GM12878 (cell line): Measurements from ENCODE around the gene PI4KB. TPM values are rescaled to one million over a fixed set of nuclear protein-coding genes. Genes with fewer than 3 reads are reported as not detected.

ENCODE experiments used
- ATAC-seq: fragments of 200-7000 bp; cut with Tn5 transposase; 3 replicates; pipeline ENCODE4 v1.9.1; 2020; ENCODE audit warnings: mild to moderate bottlenecking, moderate library complexity
- BruUV-seq: library from RNA; stranded (reverse); fragments of 400-500 nt; replicated peaks from 2 replicates; lab custom pipeline; 2021; lab: Mats Ljungman, UMichigan
- CTCF ChIA-PET: fragments of 300-600 bp; sonication (Branson Sonifier 250); formaldehyde crosslinking; extraction: SDS; loops from one replicate; lab custom pipeline; 2021; ENCODE audit warnings: inconsistent platforms; lab: Yijun Ruan, JAX
- POLR2A ChIA-PET: fragments of 350-600 bp; formaldehyde crosslinking; extraction: SDS; loops from one replicate; lab custom pipeline; 2021; ENCODE audit warnings: inconsistent platforms; lab: Charles Lee
- RAD21 ChIA-PET: fragments of 300-600 bp; sonication (Branson Sonifier 250); formaldehyde crosslinking; loops from one replicate; lab custom pipeline; 2023; ENCODE audit warnings: antibody characterized with exemption; ENCODE audit not compliant: unreplicated experiment; lab: Charles Lee
- SMC1A ChIA-PET: fragments of 300-600 bp; sonication (Branson Sonifier 250); formaldehyde crosslinking; loops from one replicate; lab custom pipeline; 2023; ENCODE audit not compliant: unreplicated experiment, uncharacterized antibody; lab: Charles Lee
- DNase-seq: peaks from one replicate; pipeline ENCODE4 v3.0.0-alpha.2; 2011; ENCODE audit warnings: low read depth, low spot score
- FAIRE-seq: peaks from 3 replicates; lab custom pipeline; 2011; peaks lifted over from hg19 to GRCh38; lab: Jason Lieb, UNC
- H2AFZ ChIP-seq: 2 replicates; pipeline ENCODE4 v1.6.0; 2011; ENCODE audit warnings: low read depth, low read length, control low read depth; ENCODE audit not compliant: control insufficient read depth
- H3K27ac ChIP-seq: 2 replicates; pipeline ENCODE4 v1.5.1; 2011; ENCODE audit warnings: control low read depth; ENCODE audit not compliant: control insufficient read depth, insufficient read depth
- H3K27me3 ChIP-seq, 2 experiments: replicated peaks in 1 of 2; 2 replicates each; pipeline versions ENCODE4 v1.6.0 to v1.6.1; 2011; ENCODE audit warnings: low read length in 1 of 2; ENCODE audit not compliant: control insufficient read depth in 2 of 2, insufficient read depth in 2 of 2
- H3K36me3 ChIP-seq, 2 experiments: 2 replicates each; pipeline ENCODE4 v1.5.1; 2011; ENCODE audit warnings: low read length in 1 of 2; ENCODE audit not compliant: control insufficient read depth in 2 of 2, insufficient read depth in 2 of 2
- H3K4me1 ChIP-seq: 2 replicates; pipeline ENCODE4 v1.6.1; 2011; ENCODE audit warnings: mild to moderate bottlenecking, low read length, moderate library complexity, mixed read lengths; ENCODE audit not compliant: control insufficient read depth, insufficient read depth
- H3K4me2 ChIP-seq: 2 replicates; pipeline ENCODE4 v1.6.0; 2011; ENCODE audit warnings: control low read depth; ENCODE audit not compliant: control insufficient read depth, insufficient read depth
- H3K4me3 ChIP-seq: fragments of 200-600 bp; sonication (generic); 2 replicates; pipeline ENCODE4 v1.5.1; 2016
- H3K79me2 ChIP-seq: 2 replicates; pipeline ENCODE4 v1.6.0; 2011; ENCODE audit warnings: low read length; ENCODE audit not compliant: control insufficient read depth, insufficient read depth
- H3K9ac ChIP-seq: 2 replicates; pipeline ENCODE4 v1.8.0; 2011; ENCODE audit warnings: low read length, control low read depth, mixed read lengths; ENCODE audit not compliant: control insufficient read depth, insufficient read depth
- H3K9me3 ChIP-seq: replicated peaks from 3 replicates; pipeline ENCODE4 v1.5.1; 2011; ENCODE audit warnings: mild to moderate bottlenecking, low read length; ENCODE audit not compliant: control insufficient read depth, insufficient read depth
- H4K20me1 ChIP-seq: 2 replicates; pipeline ENCODE4 v1.6.0; 2011; ENCODE audit not compliant: control insufficient read depth, insufficient read depth
- ASH2L ChIP-seq: fragments of 300-600, 200-600 bp; sonication (generic); IDR thresholded peaks from 2 replicates; pipeline ENCODE4 v1.6.1; 2017; ENCODE audit warnings: low read depth, mild to moderate bottlenecking, borderline replicate concordance
- CBX3 ChIP-seq: fragments of 200-600 bp; sonication (generic); IDR thresholded peaks from 2 replicates; pipeline ENCODE4 v1.6.1; 2016; ENCODE audit warnings: low read depth, borderline replicate concordance
- CEBPZ ChIP-seq: fragments of 150-350 bp; IDR thresholded peaks from 2 replicates; pipeline ENCODE4 v1.6.1; 2016; ENCODE audit warnings: low read depth, low read length
- E2F8 ChIP-seq: fragments of 450-650 bp; IDR thresholded peaks from 2 replicates; pipeline ENCODE4 v1.6.1; 2018; ENCODE audit warnings: mild to moderate bottlenecking, low read depth, moderate library complexity; ENCODE audit not compliant: partially characterized antibody
- EGR1 ChIP-seq, 2 experiments: IDR thresholded peaks; 1 replicate in 1 of 2; 2 replicates in 1 of 2; pipeline ENCODE4 v1.6.1; 2011 to 2012; ENCODE audit warnings: low read depth in 2 of 2, low read length in 2 of 2, borderline replicate concordance in 1 of 2, mild to moderate bottlenecking in 1 of 2, moderate library complexity in 1 of 2
- ETV6 ChIP-seq, 2 experiments: fragments of 450-650 bp in 1 of 2; IDR thresholded peaks in 1 of 2; conservative IDR thresholded peaks in 1 of 2; 2 replicates each; pipeline ENCODE4 v1.6.1; 2014; ENCODE audit warnings: antibody characterized with exemption in 1 of 2, borderline replicate concordance in 1 of 2, low read depth in 1 of 2, mild to moderate bottlenecking in 1 of 2, moderate library complexity in 1 of 2
- HDAC6 ChIP-seq: fragments of 200-600 bp; sonication (generic); IDR thresholded peaks from one replicate; pipeline ENCODE4 v1.8.0; 2017; ENCODE audit warnings: antibody characterized with exemption; ENCODE audit not compliant: unreplicated experiment
- PBX3 ChIP-seq: IDR thresholded peaks from 2 replicates; pipeline ENCODE4 v1.6.1; 2011; ENCODE audit warnings: mild to moderate bottlenecking, low read depth, low read length, moderate library complexity; ENCODE audit not compliant: insufficient replicate concordance
- PML ChIP-seq: IDR thresholded peaks from 2 replicates; pipeline ENCODE4 v1.6.1; 2012; ENCODE audit warnings: low read length, inconsistent platforms
- SREBF2 ChIP-seq: IDR thresholded peaks from 2 replicates; pipeline ENCODE4 v1.6.1; 2012; ENCODE audit warnings: mild to moderate bottlenecking, low read length
- WGBS: methylation state at CpG from one replicate; pipeline ENCODE4 v1.1.6; 2016; ENCODE audit warnings: low lambda C conversion rate; ENCODE audit not compliant: insufficient replicate concordance, insufficient coverage; ENCODE audit errors: missing lambda C conversion rate; 5-methylcytosine and 5-hydroxymethylcytosine counted together
- in situ Hi-C: fragments of 300-500 bp; cut with MboI; formaldehyde crosslinking; loops from 9 replicates; pipeline ENCODE4 v1.14.3; 2018; ENCODE audit warnings: mixed read lengths
- intact Hi-C: fragments of 100-400 bp; cut with micrococcal nuclease; formaldehyde crosslinking; loops from one replicate; pipeline ENCODE4 v1.14.2; 2022; ENCODE audit not compliant: unreplicated experiment
- polyA plus RNA-seq, 11 experiments: library from polyadenylated mRNA; depleted of rRNA in 4 of 11; unstranded in 6 of 11; stranded (reverse) in 5 of 11; fragments of >200 nt; fragmentation: Nextera tagmentation in 4 of 11; fragmentation: Illumina TruSeq in 1 of 11; extraction: Ambion mirVana in 4 of 11; extraction: Trizol in 1 of 11; gene quantifications; 1 replicate in 1 of 11; 2 replicates in 10 of 11; pipeline versions ENCODE4 v1.2.1 to v1.2.3, GENCODE V29; 2011 to 2016; ENCODE audit warnings: inconsistent platforms in 2 of 11, missing spikeins in 2 of 11, low read depth in 1 of 11
- total RNA-seq, 4 experiments: library from RNA; depleted of rRNA in 3 of 4; stranded (reverse); fragments of >200 nt in 3 of 4; fragmentation: Illumina TruSeq in 1 of 4; extraction: Trizol in 1 of 4; gene quantifications; 2 replicates each; pipeline versions ENCODE4 v1.2.1 to v1.2.3, GENCODE V29; 2013 to 2021
- TF ChIP-seq, protein P1 (sequence below): IDR thresholded peaks from 2 replicates; pipeline ENCODE4 v1.6.1; 2011; ENCODE audit warnings: low read depth, low read length, improper control_type of control experiment, borderline replicate concordance

The PI4KB gene
- total and polyA plus RNA-seq, 10 of the 15 experiments (the other 5 are each of a cell fraction or from before 2014, with no cell fraction given): 3.3 to 88.3 (median 51.7) TPM

DNA sequence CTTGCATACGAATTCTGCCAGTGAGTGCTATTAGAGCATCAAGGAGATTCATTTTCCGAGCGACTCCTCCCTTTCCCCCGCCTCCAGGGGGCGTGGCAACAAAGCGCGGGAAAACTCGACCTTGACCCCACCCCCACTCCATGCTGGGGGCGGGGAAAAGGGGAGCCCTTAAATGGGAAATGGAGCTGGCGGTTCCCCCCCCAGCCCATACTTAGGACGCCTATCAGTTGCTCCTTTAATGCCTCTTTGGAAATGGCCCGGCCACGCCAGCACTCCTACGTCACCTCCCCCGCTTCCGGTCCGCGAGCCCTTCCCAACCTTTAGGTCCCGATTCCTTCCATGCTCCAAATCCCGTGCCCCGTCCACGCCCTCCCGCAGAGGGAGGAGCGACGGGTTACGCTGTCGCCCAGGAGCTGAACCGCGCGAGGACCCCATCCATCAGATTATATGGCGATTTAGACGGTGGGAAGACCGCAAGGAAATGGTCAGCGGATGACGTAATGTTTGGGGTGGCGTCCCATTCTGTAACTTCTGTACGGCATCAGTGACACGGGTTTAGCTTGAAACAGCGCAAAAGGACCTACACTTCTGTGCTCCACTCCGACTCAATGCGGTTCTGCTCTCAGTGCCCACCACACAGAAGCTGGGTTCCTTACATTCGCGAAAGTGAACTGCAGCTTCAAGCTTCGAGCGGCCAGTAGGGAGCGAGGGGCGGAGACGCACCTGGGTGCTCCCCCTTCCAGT, 45.8 kb downstream of the PI4KB start:
- in situ Hi-C loops (no loop called here), intact Hi-C loops (loop anchor here (1.0 to 2.0 kb wide), 5 partner anchors 27 to 118 kb away; partner anchors contain the start of genes PIP5K1A, PSMB4, PSMD4 and VPS72)
- no peaks in the 10 kb centered on the region for H3K9me3 ChIP-seq
- H3K27ac ChIP-seq: peak overlapping the region; percentile 100
- no peaks in the 10 kb centered on the region for H4K20me1 ChIP-seq
- no peaks in the 10 kb centered on the region for H3K27me3 ChIP-seq
- SMC1A ChIA-PET: interaction anchor here (0.7 to 1.9 kb wide), 11 partner anchors 9 to 117 kb away, joined by 3 to 7 read pairs (median 3); partner anchors contain the start of genes PI4KB and VPS72
- ATAC-seq (peak; percentile 57), DNase-seq (peak; percentile 85), FAIRE-seq (no peak)
- peaks cover 26% of the 10 kb centered on the region for H3K4me1 ChIP-seq
- CTCF ChIA-PET: interaction anchor here (0.6 to 2.0 kb wide), 20 partner anchors 15 to 179 kb away, joined by 3 to 14 read pairs (median 6); partner anchors contain the start of genes PI4KB, PSMB4, PSMD4 and VPS72
- POLR2A ChIA-PET: interaction anchor here (0.6 to 3.6 kb wide), 18 partner anchors 19 to 356 kb away, joined by 3 to 32 read pairs (median 4); partner anchors contain the start of genes LYSMD1, PI4KB, PSMB4 and PSMD4
- H2AFZ ChIP-seq: peak overlapping the region; percentile 91
- under 1% methylated on average over 48 of the region's 48 CpGs for WGBS
- H3K79me2 ChIP-seq: peaks cover 32% of the 10 kb centered on the region
- H3K4me2 ChIP-seq: peak overlapping the region; percentile 91
- peaks cover 4 to 6% of the 10 kb centered on the region in 2 experiments; a peak in 3 of 4 replicates for H3K36me3 ChIP-seq
- RAD21 ChIA-PET: interaction anchor here (0.5 to 2.2 kb wide), 13 partner anchors 20 to 355 kb away, joined by 3 to 14 read pairs (median 5); partner anchors contain the start of genes MLLT11, PI4KB, PSMB4 and PSMD4
- H3K9ac ChIP-seq: peak overlapping the region; percentile 98
- BruUV-seq: TSS peak; percentile 95
- peak overlapping the region; percentile 99 for H3K4me3 ChIP-seq
- TF ChIP-seq PBX3: no peak
- no peak for TF ChIP-seq ETV6 (conservative IDR thresholded peaks at IDR 0.05 in 1 of 2, IDR thresholded peaks at IDR 0.05 in 1 of 2; ENCODE audit: borderline replicate concordance in 1 of 2, low read depth in 1 of 2)
- no peak for TF ChIP-seq HDAC6
- TF ChIP-seq EGR1 (IDR thresholded peaks at IDR 0.05; ENCODE audit: borderline replicate concordance in 1 of 2, low read depth in 2 of 2, low read length in 2 of 2): peak in 1 of 2 experiments; percentile 85; a peak in 2 of 3 replicates
- TF ChIP-seq E2F8: peak; percentile 100
- TF ChIP-seq ASH2L: 0 out of 2 replicates have a peak, but pooled peaks have one; percentile 89
- peak; percentile 37; the same call in 1 of the 2 replicates for TF ChIP-seq SREBF2
- TF ChIP-seq CEBPZ: no peak
- peak; percentile 62 for TF ChIP-seq PML
- TF ChIP-seq CBX3: no peak
- TF ChIP-seq, protein P1, sequence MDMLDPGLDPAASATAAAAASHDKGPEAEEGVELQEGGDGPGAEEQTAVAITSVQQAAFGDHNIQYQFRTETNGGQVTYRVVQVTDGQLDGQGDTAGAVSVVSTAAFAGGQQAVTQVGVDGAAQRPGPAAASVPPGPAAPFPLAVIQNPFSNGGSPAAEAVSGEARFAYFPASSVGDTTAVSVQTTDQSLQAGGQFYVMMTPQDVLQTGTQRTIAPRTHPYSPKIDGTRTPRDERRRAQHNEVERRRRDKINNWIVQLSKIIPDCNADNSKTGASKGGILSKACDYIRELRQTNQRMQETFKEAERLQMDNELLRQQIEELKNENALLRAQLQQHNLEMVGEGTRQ: no peak
